IPS DF 6.9 (cell line): ENCODE measurements around the gene ZNF747.
"Not testable (repeated sequence)": the region's sequence is repeated elsewhere in the genome, so short reads cannot be mapped to it uniquely, and the experiment has no call there.

Experiments used
- DNase-seq: peaks from one replicate; pipeline ENCODE4 v3.0.0-alpha.2; 2013; ENCODE audit warnings: low read depth, low spot score
- H3K27ac ChIP-seq: one replicate; pipeline ENCODE4 v1.5.1; 2013; ENCODE audit warnings: low read length, control low read depth
- H3K27me3 ChIP-seq: 2 replicates; pipeline ENCODE4 v1.6.1; 2013; ENCODE audit warnings: mild to moderate bottlenecking, low read length; ENCODE audit not compliant: control insufficient read depth, insufficient read depth
- H3K36me3 ChIP-seq: 2 replicates; pipeline ENCODE4 v1.6.1; 2013; ENCODE audit warnings: low read length; ENCODE audit not compliant: control insufficient read depth, insufficient read depth
- H3K4me1 ChIP-seq: 2 replicates; pipeline ENCODE4 v1.6.1; 2013; ENCODE audit warnings: low read length; ENCODE audit not compliant: control insufficient read depth, insufficient read depth
- H3K4me3 ChIP-seq: 2 replicates; pipeline ENCODE4 v1.5.1; 2013; ENCODE audit warnings: mild to moderate bottlenecking, low read length
- H3K9me3 ChIP-seq: 2 replicates; pipeline ENCODE4 v1.6.1; 2013; ENCODE audit warnings: low read length, inconsistent platforms; ENCODE audit not compliant: control insufficient read depth, insufficient read depth
- WGBS: extraction: QIAGEN DNeasy Blood & Tissue Kit; methylation state at CpG from one replicate; pipeline ENCODE4 v1.1.7; 2013; ENCODE audit warnings: mixed read lengths, missing lambda C conversion rate; ENCODE audit not compliant: insufficient read length, insufficient coverage; 5-methylcytosine and 5-hydroxymethylcytosine counted together

ZNF747 gene

DNA sequence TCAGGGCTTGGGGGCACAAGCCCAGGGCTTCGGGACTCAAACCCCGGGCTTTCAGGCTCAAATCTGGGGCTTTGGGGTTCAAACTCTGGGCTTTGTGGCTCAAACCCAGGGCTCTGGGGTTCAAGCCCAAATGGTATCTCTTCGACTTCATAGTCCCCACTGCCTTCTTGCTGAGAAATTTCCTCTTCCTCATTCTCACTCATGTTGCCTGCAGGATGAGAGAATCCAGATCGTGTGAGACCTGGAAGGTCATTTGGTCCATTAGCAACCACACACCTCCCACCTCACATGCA is 8.9 kb downstream of the ZNF747 start:
- H3K36me3 ChIP-seq: peaks cover 7% of the 10 kb centered on the region; the same call in 1 of the 2 replicates
- H3K27ac ChIP-seq: no peak overlapping the region
- H3K27me3 ChIP-seq: no peaks in the 10 kb centered on the region
- no peak for DNase-seq
- WGBS: no CpG with 5 or more reads among the region's 4 CpGs
- H3K9me3 ChIP-seq: no peaks in the 10 kb centered on the region
- peak overlapping the region; percentile 89; the same call in 1 of the 2 replicates for H3K4me3 ChIP-seq
- H3K4me1 ChIP-seq: no peaks in the 10 kb centered on the region

DNA sequence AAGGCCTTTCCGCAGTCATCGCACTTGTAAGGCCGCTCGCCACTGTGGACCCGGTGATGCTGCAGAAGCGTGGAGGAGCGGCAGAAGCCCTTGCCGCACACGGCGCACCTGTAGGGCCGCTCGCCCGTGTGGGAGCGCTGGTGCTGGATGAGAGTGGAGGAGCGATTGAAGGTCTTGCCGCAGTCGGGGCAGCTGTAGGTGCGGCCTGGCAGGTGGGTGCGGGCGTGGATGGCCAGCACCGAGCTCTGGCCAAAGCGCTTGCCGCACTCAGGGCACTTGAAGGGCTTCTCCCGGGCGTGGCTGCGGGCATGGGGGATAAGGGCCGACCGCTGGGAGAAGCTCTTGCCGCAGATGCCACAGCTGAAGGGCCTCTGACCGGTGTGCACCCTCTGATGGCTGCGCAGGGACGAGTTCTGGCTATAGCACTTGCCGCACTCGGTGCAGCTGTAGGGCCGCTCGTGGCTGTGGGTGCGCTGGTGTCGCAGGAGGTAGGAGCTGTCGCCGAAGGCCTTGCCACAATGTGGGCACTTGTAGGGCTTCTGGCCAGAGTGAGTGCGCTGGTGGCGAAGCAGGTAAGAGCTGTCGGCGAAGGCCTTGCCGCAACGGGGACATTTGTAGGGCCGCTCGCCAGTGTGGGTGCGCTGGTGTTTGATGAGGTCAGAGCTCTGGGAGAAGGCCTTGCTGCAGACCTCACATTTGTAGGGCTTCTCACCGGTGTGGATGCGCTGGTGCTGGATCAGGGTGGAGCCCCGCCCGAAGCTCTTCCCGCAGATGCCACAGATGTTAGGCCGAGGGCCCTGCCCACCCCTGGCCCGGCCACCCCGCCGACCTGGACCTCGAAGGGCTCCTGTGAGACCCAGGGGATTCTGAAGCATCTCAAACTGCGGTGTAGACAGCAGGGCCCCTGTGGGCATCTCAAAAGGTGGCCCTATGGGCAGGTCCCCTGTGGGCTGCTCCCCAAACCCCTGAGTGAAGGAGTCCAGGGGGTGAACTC is 9.8 kb downstream of the ZNF747 start:
- no CpG with 5 or more reads among the region's 60 CpGs for WGBS
- Histone ChIP-seq H3K27me3 (no peaks in the 10 kb centered on the region), H3K36me3 (peaks cover 7% of the 10 kb centered on the region; the same call in 1 of the 2 replicates), H3K4me1 (no peaks in the 10 kb centered on the region), H3K27ac (no peak overlapping the region), H3K4me3 (no peak overlapping the region), H3K9me3 (no peaks in the 10 kb centered on the region)
- DNase-seq: no peak

DNA sequence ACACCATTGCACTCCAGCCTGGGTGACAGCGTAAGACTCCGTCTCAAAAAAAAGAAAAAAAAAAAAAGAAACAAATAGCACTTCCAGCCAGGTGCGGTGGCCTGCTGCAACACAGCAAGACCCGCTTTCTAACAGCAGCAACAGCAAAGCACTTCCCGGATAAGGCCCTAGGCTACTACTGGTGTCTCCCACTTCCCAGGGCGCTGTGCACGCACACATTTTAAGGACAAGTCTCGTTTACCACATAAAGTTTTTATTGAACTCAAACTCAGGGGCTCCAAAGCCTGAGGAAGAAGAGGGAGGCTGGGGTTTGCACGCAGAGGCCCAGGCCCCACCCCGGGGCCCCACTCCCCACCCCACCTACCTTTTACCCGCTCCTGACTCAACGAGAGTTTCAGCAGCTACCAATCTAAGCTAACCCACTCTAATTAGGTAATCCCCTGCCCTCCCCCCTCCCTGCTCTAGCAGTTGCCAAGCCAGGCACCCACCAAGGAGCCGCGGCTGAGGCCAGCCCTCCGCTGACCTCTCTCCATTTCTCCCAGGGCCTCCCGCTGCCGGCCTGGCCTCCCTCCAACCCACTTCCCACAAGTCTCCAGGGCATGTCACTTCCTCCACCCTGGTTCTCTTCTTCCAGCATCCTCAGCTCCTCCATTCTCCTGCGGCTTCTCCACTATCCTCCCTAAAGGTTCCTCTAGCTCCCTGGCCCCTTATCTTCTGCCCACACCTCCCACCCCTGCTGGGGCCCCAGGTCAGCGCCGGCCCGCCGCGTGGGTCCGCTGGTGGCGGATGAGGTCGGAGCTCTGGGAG is 10.7 kb downstream of the ZNF747 start:
- no CpG with 5 or more reads among the region's 26 CpGs for WGBS
- no peak overlapping the region for H3K27ac ChIP-seq
- no peak overlapping the region for H3K4me3 ChIP-seq
- no peaks in the 10 kb centered on the region for H3K9me3 ChIP-seq
- DNase-seq: no peak
- no peaks in the 10 kb centered on the region for H3K27me3 ChIP-seq
- peaks cover 7% of the 10 kb centered on the region; the same call in 1 of the 2 replicates for H3K36me3 ChIP-seq
- H3K4me1 ChIP-seq: no peaks in the 10 kb centered on the region

DNA sequence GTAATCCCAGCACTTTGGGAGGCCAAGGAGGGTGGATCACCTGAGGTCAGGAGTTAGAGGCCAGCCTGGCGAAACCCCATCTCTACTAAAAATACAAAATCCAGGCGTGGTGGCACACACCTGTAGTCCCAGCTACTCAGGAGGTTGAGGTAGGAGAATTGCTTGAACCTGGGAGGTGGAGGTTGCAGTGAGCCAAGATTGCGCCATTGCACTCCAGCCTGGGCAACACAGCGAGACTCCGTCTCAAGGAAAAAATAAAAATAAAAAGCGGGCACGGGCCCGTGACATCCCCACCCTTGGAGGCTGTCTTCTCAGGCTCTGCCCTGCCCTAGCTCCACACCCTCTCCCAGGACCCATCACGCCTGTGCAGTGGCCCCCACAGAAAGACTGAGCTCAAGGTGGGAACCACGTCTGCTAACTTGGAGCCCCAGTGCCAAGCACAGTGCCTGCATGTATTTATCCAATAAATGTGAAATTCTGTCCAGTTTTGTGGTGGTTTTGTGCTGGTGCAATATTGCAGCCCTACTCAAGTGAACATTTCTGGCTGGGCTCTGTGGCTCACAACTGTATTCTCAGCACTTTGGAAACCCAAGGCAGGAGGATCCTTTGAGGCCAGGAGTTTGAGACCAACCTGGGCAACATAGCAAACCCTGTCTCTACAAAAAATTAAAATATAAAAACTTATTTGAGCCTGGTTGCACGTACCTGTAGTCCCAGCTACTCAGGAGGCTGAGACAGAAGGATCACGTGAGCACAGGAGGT is 11.8 kb downstream of the ZNF747 start:
- not testable (repeated sequence) for H3K27ac ChIP-seq, H3K9me3 ChIP-seq, H3K4me1 ChIP-seq, H3K36me3 ChIP-seq, DNase-seq, H3K27me3 ChIP-seq, H3K4me3 ChIP-seq
- no CpG with 5 or more reads among the region's 12 CpGs for WGBS

DNA sequence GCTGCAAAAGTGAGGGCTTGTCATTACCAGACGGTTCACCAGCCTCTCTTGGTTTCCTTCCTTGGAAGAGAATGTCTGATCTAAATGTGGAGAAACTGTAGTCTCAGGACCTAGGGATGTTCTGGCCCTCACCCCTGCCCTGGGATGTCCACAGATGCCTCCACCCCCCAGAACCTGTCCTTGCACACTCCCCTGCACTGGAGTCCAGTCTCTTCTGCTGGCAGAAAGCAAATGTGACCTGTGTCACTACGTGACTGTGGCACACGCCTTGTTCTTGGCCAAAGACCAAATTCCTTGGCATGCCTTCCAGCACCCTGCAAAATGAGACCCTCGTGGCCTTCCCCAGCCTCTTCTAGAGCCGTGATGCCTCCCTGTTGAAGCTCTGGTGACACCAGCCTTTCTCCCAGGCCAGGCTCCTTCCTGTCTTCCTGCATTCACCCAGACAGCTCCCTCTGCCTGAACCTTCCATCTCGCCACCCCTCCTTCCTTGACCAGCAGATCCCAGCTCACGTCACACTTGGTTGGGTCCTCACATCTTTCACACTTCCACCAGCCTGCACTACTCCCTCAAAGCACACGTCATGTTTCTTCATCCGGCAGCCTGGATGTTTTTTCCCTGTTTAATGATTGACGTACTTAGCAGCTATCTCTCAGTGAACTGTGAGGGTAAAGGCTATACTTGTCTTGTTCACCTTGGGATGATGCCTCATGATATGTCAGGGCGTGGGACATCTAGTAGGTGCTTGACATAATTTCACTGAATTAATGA is 12.6 kb downstream of the ZNF747 start:
- no CpG with 5 or more reads among the region's 11 CpGs for WGBS
- Histone ChIP-seq H3K27ac (no peak overlapping the region), H3K4me3 (no peak overlapping the region)

DNA sequence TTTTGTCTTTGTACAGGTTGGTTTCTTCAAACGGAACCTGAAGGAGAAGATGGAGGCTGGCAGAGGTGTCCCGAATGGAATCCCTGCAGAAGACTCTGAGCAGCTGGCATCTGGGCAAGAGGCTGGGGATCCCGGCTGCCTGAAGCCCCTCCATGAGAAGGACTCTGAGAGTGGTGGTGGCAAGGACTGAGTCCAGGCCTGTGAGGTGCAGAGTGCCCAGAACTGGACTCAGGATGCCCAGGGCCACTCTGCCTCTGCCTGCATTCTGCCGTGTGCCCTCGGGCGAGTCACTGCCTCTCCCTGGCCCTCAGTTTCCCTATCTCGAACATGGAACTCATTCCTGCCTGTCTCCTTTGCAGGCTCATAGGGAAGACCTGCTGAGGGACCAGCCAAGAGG is 13.2 kb downstream of the ZNF747 start:
- no peak for DNase-seq
- no peaks in the 10 kb centered on the region for H3K9me3 ChIP-seq
- no peaks in the 10 kb centered on the region for H3K4me1 ChIP-seq
- no peaks in the 10 kb centered on the region for H3K27me3 ChIP-seq
- H3K36me3 ChIP-seq: peaks cover 7% of the 10 kb centered on the region; the same call in 1 of the 2 replicates
- H3K27ac ChIP-seq: no peak overlapping the region
- H3K4me3 ChIP-seq: no peak overlapping the region
- WGBS: no CpG with 5 or more reads among the region's 7 CpGs

More for the DNA sequence above, 12.6 kb downstream of the ZNF747 start:
- Histone ChIP-seq H3K36me3 (peaks cover 7% of the 10 kb centered on the region; the same call in 1 of the 2 replicates), H3K9me3 (no peaks in the 10 kb centered on the region), H3K4me1 (no peaks in the 10 kb centered on the region), H3K27me3 (no peaks in the 10 kb centered on the region)
- no peak for DNase-seq

DNA sequence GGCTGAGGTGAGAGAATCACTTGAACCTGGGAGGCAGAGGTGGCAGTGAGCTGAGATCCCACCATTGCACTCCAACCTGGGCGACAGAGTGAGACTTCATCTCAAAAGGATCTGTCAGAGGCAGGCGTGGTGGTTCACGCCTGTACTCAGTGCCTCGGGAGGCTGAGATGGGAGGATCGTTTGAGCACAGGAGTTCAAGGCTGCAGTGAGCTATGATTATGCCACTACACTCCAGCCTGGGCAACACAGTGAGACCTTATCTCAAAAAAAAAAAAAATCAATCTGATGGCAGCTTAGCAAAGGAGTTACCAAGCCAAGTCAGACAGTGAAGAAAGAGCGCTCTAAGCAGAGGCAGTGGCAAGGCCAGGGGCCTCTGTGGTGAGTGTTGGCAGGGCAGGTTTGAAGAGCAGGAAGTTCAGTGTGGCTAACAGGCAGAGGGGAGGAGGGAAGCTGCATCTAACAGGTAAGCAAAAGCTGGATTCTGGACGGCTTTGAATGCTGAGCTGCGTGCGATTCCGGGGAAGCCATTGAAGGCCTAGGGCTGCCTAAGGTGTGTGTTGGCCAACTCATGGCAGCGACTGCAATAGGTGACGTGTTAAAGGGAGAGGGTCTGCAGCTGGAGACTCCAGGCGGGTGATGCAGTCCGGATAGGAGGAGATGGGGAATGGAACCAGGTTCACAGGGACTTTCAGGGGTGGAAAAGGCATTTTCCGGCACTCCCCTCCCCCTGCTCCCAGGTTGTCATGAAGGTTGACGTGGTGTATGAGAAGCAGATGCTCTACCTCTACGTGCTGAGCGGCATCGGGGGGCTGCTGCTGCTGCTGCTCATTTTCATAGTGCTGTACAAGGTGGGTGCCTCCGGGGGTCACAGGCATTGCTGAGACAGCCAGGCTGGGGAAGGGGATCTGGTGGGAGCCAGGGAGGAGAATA is 15.3 kb downstream of the ZNF747 start:
- WGBS: no CpG with 5 or more reads among the region's 20 CpGs
- no peaks in the 10 kb centered on the region for H3K4me1 ChIP-seq
- DNase-seq: no peak
- H3K27me3 ChIP-seq: no peaks in the 10 kb centered on the region
- H3K27ac ChIP-seq: no peak overlapping the region
- no peak overlapping the region for H3K4me3 ChIP-seq
- no peaks in the 10 kb centered on the region for H3K9me3 ChIP-seq
- no peaks in the 10 kb centered on the region; the same call in 1 of the 2 replicates for H3K36me3 ChIP-seq

DNA sequence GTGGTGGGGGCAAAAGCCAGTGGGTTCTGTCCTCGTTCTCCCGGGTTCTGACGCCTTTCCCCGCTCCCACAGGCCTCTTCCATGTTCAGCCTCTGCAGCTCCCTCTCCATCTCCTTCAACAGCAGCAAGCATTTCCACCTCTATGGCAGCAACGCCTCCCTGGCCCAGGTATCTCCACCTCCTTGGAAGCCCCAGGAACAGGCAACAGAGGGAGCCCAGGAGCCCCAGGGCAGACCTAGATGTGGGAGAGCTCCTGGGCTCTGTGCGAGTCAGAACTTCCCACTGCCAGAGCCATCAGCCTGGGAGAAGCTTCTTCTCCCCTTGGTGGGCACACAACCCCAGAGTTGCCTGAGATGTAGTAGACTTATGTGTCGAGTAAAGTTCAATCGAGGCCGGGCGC is 16.1 kb downstream of the ZNF747 start:
- DNase-seq: no peak
- no peaks in the 10 kb centered on the region for H3K27me3 ChIP-seq
- WGBS: no CpG with 5 or more reads among the region's 10 CpGs

DNA sequence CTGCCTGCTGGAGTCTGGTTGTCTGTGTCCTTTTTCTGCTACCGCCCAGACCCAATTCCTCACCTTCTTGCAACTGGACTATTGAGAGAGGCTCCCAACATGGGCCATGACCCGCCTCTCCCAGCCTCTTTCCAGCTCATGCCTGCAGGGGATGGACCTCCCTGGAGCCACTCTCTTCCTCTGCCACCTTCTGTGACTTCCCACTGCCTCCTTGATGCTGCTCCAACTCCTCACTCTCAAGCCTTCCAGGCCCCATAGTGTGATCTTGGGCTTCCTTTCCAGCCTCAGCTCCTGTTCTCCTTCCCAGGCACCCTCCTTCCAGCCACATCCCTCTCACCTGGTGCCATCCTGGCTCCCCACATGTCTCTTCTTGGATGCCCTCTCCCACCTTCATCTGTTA is 19.4 kb downstream of the ZNF747 start:
- H3K9me3 ChIP-seq: no peaks in the 10 kb centered on the region
- H3K27me3 ChIP-seq: no peaks in the 10 kb centered on the region
- WGBS: no CpG with 5 or more reads among the region's 2 CpGs
- no peak for DNase-seq
- H3K4me1 ChIP-seq: no peaks in the 10 kb centered on the region
- H3K36me3 ChIP-seq: no peaks in the 10 kb centered on the region
- H3K27ac ChIP-seq: no peak overlapping the region
- H3K4me3 ChIP-seq: no peak overlapping the region

More for the DNA sequence above, 16.1 kb downstream of the ZNF747 start:
- no peaks in the 10 kb centered on the region for H3K4me1 ChIP-seq
- H3K9me3 ChIP-seq: no peaks in the 10 kb centered on the region
- H3K4me3 ChIP-seq: no peak overlapping the region
- H3K36me3 ChIP-seq: no peaks in the 10 kb centered on the region
- no peak overlapping the region for H3K27ac ChIP-seq
